ENCODE measurements around the gene UMODL1.
A peak's percentile ranks its signal among the peaks of the same experiment; 100 is the strongest.

UMODL1 gene

DNA sequence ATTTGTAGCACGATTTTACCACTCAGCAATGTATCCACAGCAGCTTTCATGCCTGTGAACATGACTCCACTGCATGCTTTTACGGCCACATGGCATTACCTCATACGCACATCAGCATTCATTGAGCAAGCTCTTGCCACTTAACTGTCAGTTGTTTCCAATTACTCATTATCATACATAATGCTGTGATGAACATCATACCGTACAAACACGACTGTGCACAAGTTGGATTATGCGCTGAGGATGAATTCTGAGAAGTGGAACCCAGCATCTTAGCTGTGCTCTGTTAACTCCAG is 9.6 kb downstream of the UMODL1 start:
- Histone ChIP-seq H3K9ac (ENCODE audit: low read length) (peak overlapping the region; percentile 82), H3K79me1 (replicated peaks; ENCODE audit: low read length, poor library complexity, severe bottlenecking) (no peaks in the 10 kb centered on the region), H3K23ac (ENCODE audit: low read length in 2 of 2) (no peak overlapping the region), H4K91ac (ENCODE audit: low read length) (no peak overlapping the region), H3K27me3 (ENCODE audit: control insufficient read depth in 1 of 2, insufficient read depth in 1 of 2, low read length in 2 of 2) (peaks cover 0 to 10% of the 10 kb centered on the region in 2 experiments), H3K36me3 (ENCODE audit: control insufficient read depth in 1 of 2, insufficient read depth in 2 of 2, low read depth in 1 of 2, low read length in 2 of 2) (no peaks in the 10 kb centered on the region), H4K8ac (ENCODE audit: low read length) (no peak overlapping the region), H2BK15ac (ENCODE audit: low read depth, poor library complexity, severe bottlenecking) (no peak overlapping the region), H3K4ac (ENCODE audit: low read depth in 1 of 2, low read length in 2 of 2) (no peak overlapping the region), H2AK5ac (ENCODE audit: low read length, severe bottlenecking) (no peak overlapping the region), H2BK120ac (ENCODE audit: low read depth, low read length) (no peak overlapping the region), H2BK5ac (ENCODE audit: low read depth, low read length, poor library complexity, severe bottlenecking) (no peak overlapping the region), H3K14ac (ENCODE audit: low read length in 2 of 2) (no peak overlapping the region), H3K9me3 (ENCODE audit: control insufficient read depth, low read length) (no peaks in the 10 kb centered on the region), H2BK12ac (ENCODE audit: low read length in 2 of 2) (no peak overlapping the region), H3K18ac (ENCODE audit: low read depth in 1 of 2, low read length in 2 of 2) (no peak overlapping the region), H3K27ac (ENCODE audit: low read length, poor library complexity, severe bottlenecking) (no peak overlapping the region), H3K4me2 (ENCODE audit: low read length, poor library complexity, severe bottlenecking) (no peak overlapping the region), H3K4me1 (ENCODE audit: control insufficient read depth, insufficient read depth, low read depth, low read length) (peaks cover 12% of the 10 kb centered on the region), H2AFZ (ENCODE audit: low read depth, low read length) (no peak overlapping the region), H3K4me3 (ENCODE audit: insufficient read depth in 1 of 2, low read depth in 1 of 2, low read length in 2 of 2) (peak overlapping the region in 1 of 2 experiments; percentile 50)
- DNase-seq: peak; percentile 94
- WGBS: 50% methylated on average over 6 of the region's 6 CpGs

- Histone ChIP-seq H3K79me1 (replicated peaks; ENCODE audit: low read length, poor library complexity, severe bottlenecking) (no peaks in the 10 kb centered on the region), H3K9ac (ENCODE audit: low read length) (peak overlapping the region; percentile 82), H4K8ac (ENCODE audit: low read length) (no peak overlapping the region), H3K36me3 (ENCODE audit: control insufficient read depth in 1 of 2, insufficient read depth in 2 of 2, low read depth in 1 of 2, low read length in 2 of 2) (no peaks in the 10 kb centered on the region), H3K4me1 (ENCODE audit: control insufficient read depth, insufficient read depth, low read depth, low read length) (peaks cover 12% of the 10 kb centered on the region), H3K9me3 (ENCODE audit: control insufficient read depth, low read length) (no peaks in the 10 kb centered on the region), H3K4me3 (ENCODE audit: insufficient read depth in 1 of 2, low read depth in 1 of 2, low read length in 2 of 2) (peak overlapping the region in 1 of 2 experiments; percentile 50), H2BK5ac (ENCODE audit: low read depth, low read length, poor library complexity, severe bottlenecking) (no peak overlapping the region), H2AFZ (ENCODE audit: low read depth, low read length) (no peak overlapping the region), H3K14ac (ENCODE audit: low read length in 2 of 2) (no peak overlapping the region), H2BK120ac (ENCODE audit: low read depth, low read length) (no peak overlapping the region), H2BK12ac (ENCODE audit: low read length in 2 of 2) (no peak overlapping the region), H2BK15ac (ENCODE audit: low read depth, poor library complexity, severe bottlenecking) (no peak overlapping the region), H2AK5ac (ENCODE audit: low read length, severe bottlenecking) (no peak overlapping the region), H3K23ac (ENCODE audit: low read length in 2 of 2) (no peak overlapping the region), H3K27me3 (ENCODE audit: control insufficient read depth in 1 of 2, insufficient read depth in 1 of 2, low read length in 2 of 2) (peaks cover 0 to 6% of the 10 kb centered on the region in 2 experiments), H3K4ac (ENCODE audit: low read depth in 1 of 2, low read length in 2 of 2) (no peak overlapping the region), H3K27ac (ENCODE audit: low read length, poor library complexity, severe bottlenecking) (no peak overlapping the region), H3K18ac (ENCODE audit: low read depth in 1 of 2, low read length in 2 of 2) (no peak overlapping the region), H4K91ac (ENCODE audit: low read length) (no peak overlapping the region), H3K4me2 (ENCODE audit: low read length, poor library complexity, severe bottlenecking) (no peak overlapping the region)
- WGBS: 87% methylated on average over 7 of the region's 8 CpGs
- DNase-seq: peak; percentile 54
These were observed 10.0 kb downstream of the UMODL1 start for GRCh38 chr21:42081138-42081537.

GRCh38 chr21:42081931-42082381 is 10.8 kb downstream of the UMODL1 start:
- H3K27ac ChIP-seq (ENCODE audit: low read length, poor library complexity, severe bottlenecking): no peak overlapping the region
- 92% methylated on average over 18 of the region's 18 CpGs for WGBS
- no peaks in the 10 kb centered on the region for H3K27me3 ChIP-seq (ENCODE audit: control insufficient read depth in 1 of 2, insufficient read depth in 1 of 2, low read length in 2 of 2)
- H4K8ac ChIP-seq (ENCODE audit: low read length): no peak overlapping the region
- H3K23ac ChIP-seq (ENCODE audit: low read length in 2 of 2): no peak overlapping the region
- no peaks in the 10 kb centered on the region for H3K9me3 ChIP-seq (ENCODE audit: control insufficient read depth, low read length)
- no peak overlapping the region for H2BK12ac ChIP-seq (ENCODE audit: low read length in 2 of 2)
- H3K14ac ChIP-seq (ENCODE audit: low read length in 2 of 2): no peak overlapping the region
- no peak for DNase-seq
- H3K79me1 ChIP-seq (replicated peaks; ENCODE audit: low read length, poor library complexity, severe bottlenecking): no peaks in the 10 kb centered on the region
- peak overlapping the region; percentile 82 for H3K9ac ChIP-seq (ENCODE audit: low read length)
- H2AK5ac ChIP-seq (ENCODE audit: low read length, severe bottlenecking): no peak overlapping the region
- peak overlapping the region in 1 of 2 experiments; percentile 50 for H3K4me3 ChIP-seq (ENCODE audit: insufficient read depth in 1 of 2, low read depth in 1 of 2, low read length in 2 of 2)
- no peak overlapping the region for H2BK120ac ChIP-seq (ENCODE audit: low read depth, low read length)
- no peak overlapping the region for H3K4ac ChIP-seq (ENCODE audit: low read depth in 1 of 2, low read length in 2 of 2)
- no peak overlapping the region for H2BK5ac ChIP-seq (ENCODE audit: low read depth, low read length, poor library complexity, severe bottlenecking)
- H3K36me3 ChIP-seq (ENCODE audit: control insufficient read depth in 1 of 2, insufficient read depth in 2 of 2, low read depth in 1 of 2, low read length in 2 of 2): no peaks in the 10 kb centered on the region
- no peak overlapping the region for H2AFZ ChIP-seq (ENCODE audit: low read depth, low read length)
- peak overlapping the region; percentile 31 for H4K91ac ChIP-seq (ENCODE audit: low read length)
- no peak overlapping the region for H3K18ac ChIP-seq (ENCODE audit: low read depth in 1 of 2, low read length in 2 of 2)
- no peak overlapping the region for H2BK15ac ChIP-seq (ENCODE audit: low read depth, poor library complexity, severe bottlenecking)
- H3K4me1 ChIP-seq (ENCODE audit: control insufficient read depth, insufficient read depth, low read depth, low read length): peaks cover 14% of the 10 kb centered on the region
- no peak overlapping the region for H3K4me2 ChIP-seq (ENCODE audit: low read length, poor library complexity, severe bottlenecking)

DNA sequence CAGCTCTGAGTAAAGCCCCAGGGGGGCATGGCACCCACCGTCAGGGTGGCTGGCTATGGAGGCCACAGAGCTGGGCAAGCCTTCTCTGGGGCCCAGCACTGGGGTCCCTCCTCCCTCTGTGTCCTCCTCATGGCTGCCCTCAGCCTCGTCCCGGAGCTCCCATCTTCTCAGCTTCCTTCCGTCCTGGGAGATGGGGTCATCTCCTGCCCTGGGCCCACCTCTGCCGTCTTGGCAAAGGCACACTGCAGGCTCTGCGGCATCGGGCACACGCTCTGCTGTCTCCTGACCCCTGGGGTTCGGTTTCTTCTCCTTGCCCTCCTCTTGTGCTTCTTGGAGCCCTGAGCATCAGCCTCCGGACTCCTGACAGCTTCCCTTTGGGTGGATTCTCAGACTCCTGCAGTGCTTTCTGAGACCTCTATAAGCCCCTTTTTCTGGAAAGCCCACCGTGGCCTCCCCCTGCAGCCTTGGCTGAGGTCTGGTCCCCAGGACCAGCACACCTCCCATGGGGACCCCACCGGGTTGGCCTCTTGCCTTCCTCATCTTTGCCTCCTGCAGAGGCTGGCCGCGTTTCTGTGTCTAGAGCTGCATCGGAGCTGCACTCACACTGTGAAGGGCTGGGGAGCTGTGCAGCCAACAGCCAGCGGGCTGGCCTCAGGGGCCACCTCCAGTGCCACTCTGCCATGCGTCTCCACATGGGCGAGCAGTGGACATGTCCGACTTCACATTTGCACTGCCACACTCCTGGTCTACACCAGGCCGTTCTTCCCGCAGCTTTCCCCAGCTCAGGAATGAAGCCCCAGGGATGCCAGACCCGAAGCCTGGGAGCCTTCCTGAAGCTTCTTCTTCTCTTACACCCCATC is 11.6 kb downstream of the UMODL1 start:
- H3K4me2 ChIP-seq (ENCODE audit: low read length, poor library complexity, severe bottlenecking): no peak overlapping the region
- H4K91ac ChIP-seq (ENCODE audit: low read length): no peak overlapping the region
- no peak overlapping the region for H3K4me3 ChIP-seq (ENCODE audit: insufficient read depth in 1 of 2, low read depth in 1 of 2, low read length in 2 of 2)
- H3K9ac ChIP-seq (ENCODE audit: low read length): no peak overlapping the region
- H3K18ac ChIP-seq (ENCODE audit: low read depth in 1 of 2, low read length in 2 of 2): no peak overlapping the region
- DNase-seq: no peak
- no peak overlapping the region for H3K23ac ChIP-seq (ENCODE audit: low read length in 2 of 2)
- H3K4me1 ChIP-seq (ENCODE audit: control insufficient read depth, insufficient read depth, low read depth, low read length): peaks cover 14% of the 10 kb centered on the region
- no peak overlapping the region for H2BK5ac ChIP-seq (ENCODE audit: low read depth, low read length, poor library complexity, severe bottlenecking)
- peaks cover 0 to 4% of the 10 kb centered on the region in 2 experiments for H3K27me3 ChIP-seq (ENCODE audit: control insufficient read depth in 1 of 2, insufficient read depth in 1 of 2, low read length in 2 of 2)
- H3K9me3 ChIP-seq (ENCODE audit: control insufficient read depth, low read length): no peaks in the 10 kb centered on the region
- H3K36me3 ChIP-seq (ENCODE audit: control insufficient read depth in 1 of 2, insufficient read depth in 2 of 2, low read depth in 1 of 2, low read length in 2 of 2): no peaks in the 10 kb centered on the region
- H3K4ac ChIP-seq (ENCODE audit: low read depth in 1 of 2, low read length in 2 of 2): no peak overlapping the region
- no peak overlapping the region for H2BK120ac ChIP-seq (ENCODE audit: low read depth, low read length)
- H2BK12ac ChIP-seq (ENCODE audit: low read length in 2 of 2): no peak overlapping the region
- H3K27ac ChIP-seq (ENCODE audit: low read length, poor library complexity, severe bottlenecking): no peak overlapping the region
- H2AK5ac ChIP-seq (ENCODE audit: low read length, severe bottlenecking): no peak overlapping the region
- WGBS: 90% methylated on average over 22 of the region's 22 CpGs
- H3K79me1 ChIP-seq (replicated peaks; ENCODE audit: low read length, poor library complexity, severe bottlenecking): no peaks in the 10 kb centered on the region
- H3K14ac ChIP-seq (ENCODE audit: low read length in 2 of 2): peak overlapping the region in 1 of 2 experiments; percentile 13
- H2AFZ ChIP-seq (ENCODE audit: low read depth, low read length): no peak overlapping the region
- no peak overlapping the region for H4K8ac ChIP-seq (ENCODE audit: low read length)
- no peak overlapping the region for H2BK15ac ChIP-seq (ENCODE audit: low read depth, poor library complexity, severe bottlenecking)

All from mesenchymal stem cell (in vitro differentiated cells and primary cell).